HCT116 (cell line): ENCODE results near the gene DBNDD2.

Experiments used
- CEBPB ChIP-seq: IDR thresholded peaks from 2 replicates; pipeline ENCODE4 v1.6.1; 2012; ENCODE audit warnings: low read depth
- EZH2 ChIP-seq: fragments of 200-600 bp; sonication (generic); IDR thresholded peaks from 2 replicates; pipeline ENCODE4 v1.6.1; 2017; ENCODE audit warnings: antibody characterized with exemption, mixed run types
- POLR2A ChIP-seq: IDR thresholded peaks from 2 replicates; pipeline ENCODE4 v1.7.0; 2011; ENCODE audit warnings: borderline replicate concordance; ENCODE audit not compliant: insufficient read depth, insufficient read length; ENCODE audit errors: extremely low read depth
- SP1 ChIP-seq: IDR thresholded peaks from 2 replicates; pipeline ENCODE4 v1.6.1; 2012; ENCODE audit warnings: low read depth
- YY1 ChIP-seq: IDR thresholded peaks from 2 replicates; pipeline ENCODE4 v1.6.1; 2011; ENCODE audit warnings: low read length, low read depth, moderate library complexity, mild to moderate bottlenecking; ENCODE audit not compliant: insufficient replicate concordance; ENCODE audit errors: extremely low read depth

- TF ChIP-seq YY1 (no peak), SP1 (no peak), POLR2A (no peak), EZH2 (no peak), CEBPB (no peak)
Measured at GRCh38 chr20:45452238-45452637, 44.1 kb downstream of the DBNDD2 start.
